K562 (cell line): ENCODE data around the gene CCDC47. TPM values are rescaled to one million over a fixed set of nuclear protein-coding genes. Genes with fewer than 3 reads are reported as not detected.

Source experiments
- BRD9 ChIP-seq: fragments of 450-650 bp; IDR thresholded peaks from 2 replicates; pipeline ENCODE4 v1.6.1; 2018; ENCODE audit warnings: low read depth; ENCODE audit not compliant: partially characterized antibody
- CCAR2 ChIP-seq: fragments of 200-400 bp; formaldehyde crosslinking; IDR thresholded peaks from 2 replicates; pipeline ENCODE4 v1.6.1; 2017; ENCODE audit warnings: mild to moderate bottlenecking, low read depth, low read length
- ETV1 ChIP-seq: fragments of 450-650 bp; conservative IDR thresholded peaks from 2 replicates; pipeline ENCODE4 v1.6.1; 2016; ENCODE audit warnings: missing genetic modification characterization, control low read depth, low read depth, missing compliant biosample characterization
- HOXB6 ChIP-seq: fragments of 250-450 bp; sonication (Bioruptor Pico); IDR thresholded peaks from 2 replicates; pipeline ENCODE4 v1.5.1; 2022; ENCODE audit warnings: mild to moderate bottlenecking, borderline replicate concordance
- MTA3 ChIP-seq: fragments of 450-650 bp; formaldehyde crosslinking; IDR thresholded peaks from 2 replicates; pipeline ENCODE4 v1.6.1; 2017; ENCODE audit warnings: mild to moderate bottlenecking, borderline replicate concordance
- RFX1 ChIP-seq: fragments of 450-650 bp; IDR thresholded peaks from 2 replicates; pipeline ENCODE4 v1.6.1; 2016; ENCODE audit warnings: mild to moderate bottlenecking, moderate library complexity
- SMARCB1 ChIP-seq: IDR thresholded peaks from 2 replicates; pipeline ENCODE4 v1.6.1; 2011; ENCODE audit warnings: improper control_type of control experiment, low read depth; ENCODE audit not compliant: insufficient read length
- SP1 ChIP-seq: sonication (generic); formaldehyde crosslinking; IDR thresholded peaks from 2 replicates; pipeline ENCODE4 v1.8.1; 2022; ENCODE audit warnings: mild to moderate bottlenecking, missing genetic modification reagents
- ZKSCAN8 ChIP-seq: fragments of 200-800 bp; sonication (Bioruptor generic); IDR thresholded peaks from 2 replicates; pipeline ENCODE4 v1.6.1; 2016; ENCODE audit warnings: missing genetic modification characterization, missing compliant biosample characterization
- polyA plus RNA-seq, 8 experiments: library from polyadenylated mRNA; depleted of rRNA in 4 of 8; stranded (reverse) in 5 of 8; unstranded in 3 of 8; fragments of >200 nt; fragmentation: Nextera tagmentation in 2 of 8; fragmentation: Illumina TruSeq in 1 of 8; extraction: Ambion mirVana in 2 of 8; extraction: Trizol in 1 of 8; gene quantifications; 2 replicates each; pipeline versions ENCODE4 v1.2.1 to v1.2.3, GENCODE V29; 2011 to 2014; ENCODE audit warnings: inconsistent platforms in 1 of 8, missing spikeins in 1 of 8
- total RNA-seq, 7 experiments: library from RNA; depleted of rRNA in 6 of 7; stranded (reverse); fragments of >200 nt in 6 of 7; fragmentation: Illumina TruSeq in 2 of 7; extraction: Trizol in 2 of 7; gene quantifications; 2 replicates each; pipeline versions ENCODE4 v1.2.1 to v1.2.3, GENCODE V29; 2011 to 2021; ENCODE audit warnings: low replicate concordance in 1 of 7
- TF ChIP-seq, protein P1 (sequence below): fragments of 250-450 bp; sonication (Bioruptor Pico); IDR thresholded peaks from 2 replicates; pipeline ENCODE4 v1.8.0; 2021; ENCODE audit warnings: borderline replicate concordance, mild to moderate bottlenecking, moderate library complexity; ENCODE audit not compliant: poor library complexity, severe bottlenecking
- TF ChIP-seq, protein P2 (sequence below): fragments of 200-800 bp; sonication (Bioruptor generic); IDR thresholded peaks from 2 replicates; pipeline ENCODE4 v1.6.1; 2017; ENCODE audit warnings: missing genetic modification characterization, missing compliant biosample characterization
- TF ChIP-seq, protein P3 (sequence below): fragments of 250-450 bp; sonication (Bioruptor Pico); IDR thresholded peaks from 2 replicates; pipeline ENCODE4 v1.4.0; 2020

CCDC47 gene
- total and polyA plus RNA-seq, 9 of the 15 experiments (the other 6 are each of a cell fraction or from before 2014, with no cell fraction given) = 15.5 to 162 (median 122) TPM

DNA sequence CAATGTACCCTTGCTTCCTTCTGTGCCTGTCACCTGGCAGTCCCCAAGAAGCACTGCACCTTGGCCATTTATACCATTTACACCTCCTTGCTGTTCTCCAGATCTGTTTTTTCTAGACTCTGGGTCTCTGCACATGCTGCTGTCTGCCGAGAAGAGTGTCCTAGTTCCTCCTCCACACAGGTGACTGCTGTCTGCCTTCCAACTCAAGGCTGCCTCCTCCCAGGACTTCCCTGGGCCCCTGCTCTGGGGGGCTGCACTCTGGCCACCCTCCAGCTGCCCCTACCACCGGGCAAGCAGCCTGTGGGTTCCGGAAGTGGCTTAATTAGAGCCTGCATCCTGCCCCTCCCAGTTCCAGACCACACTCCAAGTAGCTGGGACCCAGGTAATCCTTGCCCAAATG lies 67.7 kb downstream of the CCDC47 start (continued):
- TF ChIP-seq, protein P1, sequence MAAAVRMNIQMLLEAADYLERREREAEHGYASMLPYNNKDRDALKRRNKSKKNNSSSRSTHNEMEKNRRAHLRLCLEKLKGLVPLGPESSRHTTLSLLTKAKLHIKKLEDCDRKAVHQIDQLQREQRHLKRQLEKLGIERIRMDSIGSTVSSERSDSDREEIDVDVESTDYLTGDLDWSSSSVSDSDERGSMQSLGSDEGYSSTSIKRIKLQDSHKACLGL = no peak
- TF ChIP-seq ETV1 (tag) = no peak
- no peak for TF ChIP-seq MTA3
- no peak for TF ChIP-seq SMARCB1
- TF ChIP-seq RFX1 = no peak
- TF ChIP-seq BRD9 = no peak
- TF ChIP-seq, protein P2, sequence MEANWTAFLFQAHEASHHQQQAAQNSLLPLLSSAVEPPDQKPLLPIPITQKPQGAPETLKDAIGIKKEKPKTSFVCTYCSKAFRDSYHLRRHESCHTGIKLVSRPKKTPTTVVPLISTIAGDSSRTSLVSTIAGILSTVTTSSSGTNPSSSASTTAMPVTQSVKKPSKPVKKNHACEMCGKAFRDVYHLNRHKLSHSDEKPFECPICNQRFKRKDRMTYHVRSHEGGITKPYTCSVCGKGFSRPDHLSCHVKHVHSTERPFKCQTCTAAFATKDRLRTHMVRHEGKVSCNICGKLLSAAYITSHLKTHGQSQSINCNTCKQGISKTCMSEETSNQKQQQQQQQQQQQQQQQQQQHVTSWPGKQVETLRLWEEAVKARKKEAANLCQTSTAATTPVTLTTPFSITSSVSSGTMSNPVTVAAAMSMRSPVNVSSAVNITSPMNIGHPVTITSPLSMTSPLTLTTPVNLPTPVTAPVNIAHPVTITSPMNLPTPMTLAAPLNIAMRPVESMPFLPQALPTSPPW (CRISPR knock-in tag) = no peak
- TF ChIP-seq CCAR2 = no peak
- TF ChIP-seq HOXB6 = no peak
- TF ChIP-seq, protein P3, sequence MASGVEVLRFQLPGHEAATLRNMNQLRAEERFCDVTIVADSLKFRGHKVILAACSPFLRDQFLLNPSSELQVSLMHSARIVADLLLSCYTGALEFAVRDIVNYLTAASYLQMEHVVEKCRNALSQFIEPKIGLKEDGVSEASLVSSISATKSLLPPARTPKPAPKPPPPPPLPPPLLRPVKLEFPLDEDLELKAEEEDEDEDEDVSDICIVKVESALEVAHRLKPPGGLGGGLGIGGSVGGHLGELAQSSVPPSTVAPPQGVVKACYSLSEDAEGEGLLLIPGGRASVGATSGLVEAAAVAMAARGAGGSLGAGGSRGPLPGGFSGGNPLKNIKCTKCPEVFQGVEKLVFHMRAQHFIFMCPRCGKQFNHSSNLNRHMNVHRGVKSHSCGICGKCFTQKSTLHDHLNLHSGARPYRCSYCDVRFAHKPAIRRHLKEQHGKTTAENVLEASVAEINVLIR (CRISPR knock-in tag) = no peak
- TF ChIP-seq SP1 = no peak
- TF ChIP-seq ZKSCAN8 (CRISPR knock-in tag) = no peak
